ENCODE data around the gene MPZL2. TPM values are rescaled to one million over a fixed set of nuclear protein-coding genes. Genes with fewer than 3 reads are reported as not detected.

Gene MPZL2
- total and polyA plus RNA-seq, 5 donors from 2014 or later: 0.37 to 1.0 TPM; not detected in 3

DNA sequence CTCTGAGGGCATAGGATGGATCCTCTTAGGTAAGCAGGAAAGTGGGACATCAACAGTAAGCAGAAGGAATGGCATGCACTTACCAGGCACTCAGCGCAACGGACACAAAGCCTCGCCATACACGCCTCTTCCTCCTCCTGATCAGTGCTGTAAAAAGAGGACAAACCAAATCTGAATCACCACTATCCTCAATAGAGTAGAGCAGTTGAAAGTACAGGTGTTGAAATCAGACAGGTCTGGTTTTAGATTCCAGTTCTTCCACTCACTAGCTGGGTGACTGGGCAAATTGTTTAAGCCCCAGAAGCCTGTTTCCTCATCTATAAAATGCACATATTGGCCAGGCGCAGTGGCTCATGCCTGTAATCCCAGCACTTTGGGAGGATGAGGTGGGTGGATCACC, 30.7 kb downstream of the MPZL2 start:
- H3K9me3 ChIP-seq (ENCODE audit: control insufficient read depth in 2 of 2, low read length in 2 of 2): no peaks in the 10 kb centered on the region
- H3K4me3 ChIP-seq (ENCODE audit: low read depth, low read length): no peak overlapping the region
- H3K36me3 ChIP-seq (ENCODE audit: control insufficient read depth, insufficient read depth, low read length): peaks cover 62% of the 10 kb centered on the region
- H3K27ac Mint-ChIP-seq: peak overlapping the region in 2 of 3 donors; percentile 1 to 42
- no peak overlapping the region for H3K27ac ChIP-seq (ENCODE audit: insufficient read depth, low read length, poor library complexity, severe bottlenecking)
- no peak for ATAC-seq (ENCODE audit: low read depth in 2 of 2)
- H3K36me3 Mint-ChIP-seq: peaks cover 40% of the 10 kb centered on the region
- no peaks in the 10 kb centered on the region for H3K27me3 ChIP-seq (ENCODE audit: control insufficient read depth, insufficient read depth, low read length)
- peaks cover 10 to 20% (median 15%) of the 10 kb centered on the region in 4 donors for H3K4me1 Mint-ChIP-seq
- DNase-seq: no peak
- no peaks in the 10 kb centered on the region for H3K27me3 Mint-ChIP-seq
- no peak overlapping the region for H3K4me3 Mint-ChIP-seq
- peaks cover 0 to 2% (median 0%) of the 10 kb centered on the region in 7 donors for H3K9me3 Mint-ChIP-seq
- peaks cover 26% of the 10 kb centered on the region for H3K4me1 ChIP-seq (ENCODE audit: control insufficient read depth, insufficient read depth, low read length, poor library complexity, severe bottlenecking)

- Histone ChIP-seq H3K27me3 (ENCODE audit: control insufficient read depth, insufficient read depth, low read length) (no peaks in the 10 kb centered on the region), H3K4me3 (ENCODE audit: low read depth, low read length) (no peak overlapping the region), H3K4me1 (ENCODE audit: control insufficient read depth, insufficient read depth, low read length, poor library complexity, severe bottlenecking) (peaks cover 32% of the 10 kb centered on the region), H3K36me3 (ENCODE audit: control insufficient read depth, insufficient read depth, low read length) (peaks cover 62% of the 10 kb centered on the region), H3K9me3 (ENCODE audit: control insufficient read depth in 2 of 2, low read length in 2 of 2) (no peaks in the 10 kb centered on the region), H3K27ac (ENCODE audit: insufficient read depth, low read length, poor library complexity, severe bottlenecking) (no peak overlapping the region)
- peaks cover 10 to 26% (median 16%) of the 10 kb centered on the region in 4 donors for H3K4me1 Mint-ChIP-seq
- H3K36me3 Mint-ChIP-seq: peaks cover 36% of the 10 kb centered on the region
- DNase-seq (no peak), ATAC-seq (ENCODE audit: low read depth in 2 of 2) (peak; percentile 41 to 54)
- H3K9me3 Mint-ChIP-seq: peaks cover 0 to 4% (median 0%) of the 10 kb centered on the region in 7 donors
- H3K27ac Mint-ChIP-seq: peak overlapping the region in 2 of 3 donors; percentile 1 to 5
- H3K27me3 Mint-ChIP-seq: no peaks in the 10 kb centered on the region
- no peak overlapping the region for H3K4me3 Mint-ChIP-seq
Observed at GRCh38 chr11:118232659-118233058, 31.4 kb downstream of the MPZL2 start.

- no peaks in the 10 kb centered on the region for H3K27me3 Mint-ChIP-seq
- H3K36me3 Mint-ChIP-seq: peaks cover 36% of the 10 kb centered on the region
Observed at GRCh38 chr11:118231461-118231860, 32.6 kb downstream of the MPZL2 start.

GRCh38 chr11:118230088-118230487, 34.0 kb downstream of the MPZL2 start:
- no peaks in the 10 kb centered on the region for H3K27me3 Mint-ChIP-seq
- peak overlapping the region in 2 of 4 donors; percentile 29 to 64 for H3K4me3 Mint-ChIP-seq
- Histone ChIP-seq H3K9me3 (ENCODE audit: control insufficient read depth in 2 of 2, low read length in 2 of 2) (no peaks in the 10 kb centered on the region), H3K4me1 (ENCODE audit: control insufficient read depth, insufficient read depth, low read length, poor library complexity, severe bottlenecking) (peaks cover 58% of the 10 kb centered on the region), H3K36me3 (ENCODE audit: control insufficient read depth, insufficient read depth, low read length) (peaks cover 44% of the 10 kb centered on the region), H3K27me3 (ENCODE audit: control insufficient read depth, insufficient read depth, low read length) (no peaks in the 10 kb centered on the region), H3K27ac (ENCODE audit: insufficient read depth, low read length, poor library complexity, severe bottlenecking) (peak overlapping the region; percentile 88), H3K4me3 (ENCODE audit: low read depth, low read length) (peak overlapping the region; percentile 60)
- H3K4me1 Mint-ChIP-seq: peaks cover 6 to 41% (median 19%) of the 10 kb centered on the region in 4 donors
- peak overlapping the region in 1 of 3 donors; percentile 89 for H3K27ac Mint-ChIP-seq
- ATAC-seq (ENCODE audit: low read depth in 2 of 2): no peak
- DNase-seq: peak in 2 of 3 donors; percentile 53 to 59
- H3K9me3 Mint-ChIP-seq: peaks cover 0 to 4% (median 0%) of the 10 kb centered on the region in 7 donors
- H3K36me3 Mint-ChIP-seq: peaks cover 25% of the 10 kb centered on the region

More at GRCh38 chr11:118231461-118231860, 32.6 kb downstream of the MPZL2 start:
- peaks cover 44% of the 10 kb centered on the region for H3K4me1 ChIP-seq (ENCODE audit: control insufficient read depth, insufficient read depth, low read length, poor library complexity, severe bottlenecking)
- no peak overlapping the region for H3K4me3 Mint-ChIP-seq
- peaks cover 55% of the 10 kb centered on the region for H3K36me3 ChIP-seq (ENCODE audit: control insufficient read depth, insufficient read depth, low read length)
- H3K9me3 ChIP-seq (ENCODE audit: control insufficient read depth in 2 of 2, low read length in 2 of 2): no peaks in the 10 kb centered on the region
- H3K4me3 ChIP-seq (ENCODE audit: low read depth, low read length): no peak overlapping the region
- peaks cover 0 to 4% (median 0%) of the 10 kb centered on the region in 7 donors for H3K9me3 Mint-ChIP-seq
- H3K27ac Mint-ChIP-seq: no peak overlapping the region
- peaks cover 6 to 36% (median 19%) of the 10 kb centered on the region in 4 donors for H3K4me1 Mint-ChIP-seq
- ATAC-seq (ENCODE audit: low read depth in 2 of 2) (no peak), DNase-seq (no peak)
- no peak overlapping the region for H3K27ac ChIP-seq (ENCODE audit: insufficient read depth, low read length, poor library complexity, severe bottlenecking)
- H3K27me3 ChIP-seq (ENCODE audit: control insufficient read depth, insufficient read depth, low read length): no peaks in the 10 kb centered on the region

DNA sequence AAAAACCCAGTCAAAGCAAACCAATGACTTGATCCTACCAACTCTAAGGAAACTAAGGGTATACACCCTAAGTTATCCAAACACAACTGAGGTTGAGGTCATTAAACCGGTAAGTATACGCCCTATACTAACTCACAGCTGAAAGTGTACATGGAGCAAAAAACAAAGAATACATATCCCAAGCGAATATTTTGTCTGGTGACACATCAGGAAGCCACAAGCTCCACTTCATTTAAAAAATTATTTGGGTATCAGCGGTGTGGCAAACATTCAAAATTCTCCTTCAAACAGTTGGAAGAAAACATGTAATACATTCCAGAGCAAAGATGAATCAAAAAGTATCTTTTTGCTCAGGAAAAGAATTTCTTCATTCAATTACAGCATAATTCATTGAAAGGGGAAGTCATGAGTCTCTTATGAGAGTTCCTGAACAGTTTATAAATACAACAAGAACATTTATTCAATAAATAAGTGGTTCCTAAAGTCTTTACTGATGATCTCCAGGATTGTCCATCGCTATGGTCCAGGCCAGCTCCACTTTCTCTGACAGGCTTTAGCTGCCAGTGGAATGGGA, 34.7 kb downstream of the MPZL2 start:
- peak overlapping the region in 3 of 4 donors; percentile 24 to 64 (median 44) for H3K4me3 Mint-ChIP-seq
- Histone ChIP-seq H3K27me3 (ENCODE audit: control insufficient read depth, insufficient read depth, low read length) (no peaks in the 10 kb centered on the region), H3K27ac (ENCODE audit: insufficient read depth, low read length, poor library complexity, severe bottlenecking) (peak overlapping the region; percentile 88), H3K9me3 (ENCODE audit: control insufficient read depth in 2 of 2, low read length in 2 of 2) (no peaks in the 10 kb centered on the region), H3K4me3 (ENCODE audit: low read depth, low read length) (peak overlapping the region; percentile 60), H3K4me1 (ENCODE audit: control insufficient read depth, insufficient read depth, low read length, poor library complexity, severe bottlenecking) (peaks cover 65% of the 10 kb centered on the region), H3K36me3 (ENCODE audit: control insufficient read depth, insufficient read depth, low read length) (peaks cover 37% of the 10 kb centered on the region)
- no peak for DNase-seq
- peak overlapping the region in 2 of 3 donors; percentile 89 to 93 for H3K27ac Mint-ChIP-seq
- peaks cover 21% of the 10 kb centered on the region for H3K36me3 Mint-ChIP-seq
- peaks cover 6 to 45% (median 21%) of the 10 kb centered on the region in 4 donors for H3K4me1 Mint-ChIP-seq
- ATAC-seq (ENCODE audit: low read depth in 2 of 2): no peak
- no peaks in the 10 kb centered on the region for H3K27me3 Mint-ChIP-seq
- H3K9me3 Mint-ChIP-seq: peaks cover 0 to 4% (median 0%) of the 10 kb centered on the region in 7 donors

DNA sequence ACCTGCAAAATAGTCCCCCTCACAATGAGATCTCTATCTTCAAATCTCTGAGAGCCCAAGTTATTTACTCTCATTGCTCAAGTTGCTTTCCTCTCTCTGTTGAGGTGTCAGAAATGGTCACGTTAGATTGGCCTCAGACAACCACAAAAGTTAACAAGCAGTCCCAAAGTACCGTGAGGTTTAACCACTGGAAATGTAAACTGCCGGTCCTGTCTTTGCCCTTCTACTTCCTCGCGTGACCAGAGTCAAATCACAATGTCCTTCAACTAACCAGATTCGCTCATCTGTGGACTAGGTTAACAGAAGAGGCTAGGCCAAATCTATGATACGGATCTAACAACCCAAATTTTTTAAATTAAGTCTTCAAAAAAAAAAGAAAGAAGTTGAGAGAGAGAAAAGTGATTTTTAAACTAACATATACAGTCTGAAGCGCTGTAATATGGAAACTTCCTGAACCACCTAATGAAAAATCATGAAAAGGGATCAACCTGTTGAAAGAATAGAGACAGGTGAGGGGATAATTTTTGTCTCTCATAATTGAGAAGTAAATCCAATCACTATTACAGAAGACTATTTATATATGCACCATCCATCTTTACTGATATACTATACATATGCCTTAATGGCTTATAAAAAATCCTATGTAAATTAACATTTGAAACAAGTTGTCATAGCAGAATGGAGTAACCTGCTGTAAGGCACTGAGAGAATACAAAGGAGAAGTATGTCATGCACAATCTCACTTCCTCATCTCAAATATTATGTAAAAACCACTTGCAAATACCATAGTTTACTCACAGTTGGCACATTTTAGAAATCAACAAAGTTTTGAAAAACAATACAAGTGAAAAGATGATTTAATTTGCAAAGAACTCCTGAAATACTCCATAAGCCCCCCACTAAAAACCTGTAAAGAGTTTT, 36.0 kb downstream of the MPZL2 start:
- Mint-ChIP-seq H3K27ac (peak overlapping the region in 2 of 3 donors; percentile 96 to 97), H3K36me3 (peaks cover 12% of the 10 kb centered on the region), H3K4me3 (peak overlapping the region; percentile 59 to 88 (median 80)), H3K4me1 (peaks cover 10 to 51% (median 24%) of the 10 kb centered on the region in 4 donors), H3K27me3 (no peaks in the 10 kb centered on the region), H3K9me3 (peaks cover 0 to 4% (median 0%) of the 10 kb centered on the region in 7 donors)
- H3K36me3 ChIP-seq (ENCODE audit: control insufficient read depth, insufficient read depth, low read length): peaks cover 25% of the 10 kb centered on the region
- H3K27ac ChIP-seq (ENCODE audit: insufficient read depth, low read length, poor library complexity, severe bottlenecking): peak overlapping the region; percentile 88
- H3K4me1 ChIP-seq (ENCODE audit: control insufficient read depth, insufficient read depth, low read length, poor library complexity, severe bottlenecking): peaks cover 70% of the 10 kb centered on the region
- ATAC-seq (ENCODE audit: low read depth in 2 of 2): no peak
- DNase-seq: peak in 2 of 3 donors; percentile 54 to 60
- H3K9me3 ChIP-seq (ENCODE audit: control insufficient read depth in 2 of 2, low read length in 2 of 2): no peaks in the 10 kb centered on the region
- peak overlapping the region; percentile 72 for H3K4me3 ChIP-seq (ENCODE audit: low read depth, low read length)
- H3K27me3 ChIP-seq (ENCODE audit: control insufficient read depth, insufficient read depth, low read length): no peaks in the 10 kb centered on the region

DNA sequence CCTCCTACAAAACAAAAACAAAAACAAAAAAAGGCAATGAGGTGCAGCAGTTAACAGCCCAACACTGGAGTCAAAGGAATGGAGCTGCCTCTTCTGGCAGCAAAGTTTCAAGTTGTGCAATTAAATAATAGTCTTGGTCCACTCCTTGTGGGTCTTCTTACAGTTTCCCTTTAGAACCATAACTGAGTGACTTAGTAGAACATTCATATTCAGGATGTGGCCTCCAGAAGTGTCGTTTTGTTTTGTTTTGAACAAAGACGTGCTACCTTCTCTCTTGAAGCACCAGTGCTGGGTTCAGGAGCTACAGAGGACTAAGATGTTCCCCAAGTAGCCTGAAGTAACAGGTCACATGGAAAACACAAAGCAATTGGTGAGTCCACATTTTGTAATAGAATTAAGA, 37.3 kb downstream of the MPZL2 start:
- H3K9me3 Mint-ChIP-seq: peaks cover 0 to 4% (median 0%) of the 10 kb centered on the region in 7 donors
- Histone ChIP-seq H3K4me1 (ENCODE audit: control insufficient read depth, insufficient read depth, low read length, poor library complexity, severe bottlenecking) (peaks cover 84% of the 10 kb centered on the region), H3K36me3 (ENCODE audit: control insufficient read depth, insufficient read depth, low read length) (peaks cover 12% of the 10 kb centered on the region), H3K27me3 (ENCODE audit: control insufficient read depth, insufficient read depth, low read length) (no peaks in the 10 kb centered on the region), H3K4me3 (ENCODE audit: low read depth, low read length) (peak overlapping the region; percentile 72), H3K9me3 (ENCODE audit: control insufficient read depth in 2 of 2, low read length in 2 of 2) (no peaks in the 10 kb centered on the region), H3K27ac (ENCODE audit: insufficient read depth, low read length, poor library complexity, severe bottlenecking) (peak overlapping the region; percentile 88)
- H3K4me3 Mint-ChIP-seq: peak overlapping the region; percentile 57 to 88 (median 75)
- DNase-seq (peak in 1 of 3 donors; percentile 79), ATAC-seq (ENCODE audit: low read depth in 2 of 2) (no peak)
- peak overlapping the region in 2 of 3 donors; percentile 96 to 97 for H3K27ac Mint-ChIP-seq
- H3K27me3 Mint-ChIP-seq: no peaks in the 10 kb centered on the region
- H3K36me3 Mint-ChIP-seq: peaks cover 10% of the 10 kb centered on the region
- peaks cover 20 to 56% (median 31%) of the 10 kb centered on the region in 4 donors for H3K4me1 Mint-ChIP-seq
